Amniotic stem cell (primary cell): ENCODE results near the gene NEK11.
"Not testable (repeated sequence)": the region's sequence is repeated elsewhere in the genome, so short reads cannot be mapped to it uniquely, and the experiment has no call there.

Source experiments
- DNase-seq: peaks from one replicate; lab custom pipeline; 2025; lab: John Stamatoyannopoulos, UW

The NEK11 gene

GRCh38 chr3:131038326-131038725 is 11.6 kb downstream of the NEK11 start:
- no peak for DNase-seq

DNA sequence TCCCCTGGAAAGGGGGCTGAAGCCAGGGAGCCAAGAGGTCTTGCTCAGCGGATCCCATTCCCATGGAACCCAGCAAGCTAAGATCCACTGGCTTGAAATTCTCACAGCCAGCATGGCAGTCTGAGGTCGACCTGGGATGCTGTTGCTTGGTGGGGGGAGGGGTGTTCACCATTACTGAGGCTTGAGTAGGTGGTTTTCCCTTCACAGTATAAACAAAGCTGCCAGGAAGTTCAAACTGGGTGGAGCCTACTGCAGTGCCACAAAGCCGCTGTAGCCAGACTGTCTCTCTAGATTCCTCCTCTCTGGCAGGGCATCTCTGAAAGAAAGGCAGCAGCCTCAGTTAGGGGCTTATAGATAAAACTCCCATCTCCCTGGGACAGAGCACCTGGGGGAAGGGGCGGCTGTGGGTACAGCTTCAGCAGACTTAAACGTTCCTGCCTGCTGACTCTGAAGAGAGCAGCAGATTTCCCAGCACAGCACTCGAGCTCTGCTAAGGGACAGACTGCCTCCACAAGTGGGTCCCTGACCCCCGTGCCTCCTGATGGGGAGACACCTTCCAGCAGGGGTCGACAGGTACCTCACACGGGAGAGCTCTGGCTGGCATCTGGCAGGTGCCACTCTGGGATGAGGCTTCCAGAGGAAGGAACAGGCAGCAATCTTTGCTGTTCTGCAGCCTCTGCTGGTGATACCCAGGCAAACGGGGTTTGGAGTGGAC is 15.8 kb downstream of the NEK11 start:
- not testable (repeated sequence) for DNase-seq

DNA sequence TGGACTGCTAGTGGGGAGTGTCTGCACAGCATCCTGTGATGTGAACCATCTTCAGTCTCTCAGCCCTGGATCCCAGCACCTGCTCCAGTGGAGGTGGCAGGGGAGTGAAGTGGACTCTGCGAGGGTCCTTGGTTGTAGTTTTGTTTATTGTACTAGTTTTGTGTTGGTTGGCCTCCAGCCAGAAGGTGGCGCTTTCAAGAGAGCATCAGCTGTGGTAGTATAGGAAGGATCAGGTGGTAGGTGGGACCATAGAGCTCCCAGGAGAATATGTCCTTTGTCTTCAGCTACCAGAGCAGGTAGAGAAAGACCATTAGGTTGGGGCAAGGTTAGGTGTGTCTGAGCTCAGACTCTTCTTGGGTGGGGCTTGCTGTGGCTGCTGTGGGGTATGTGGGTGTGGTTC is 20.9 kb downstream of the NEK11 start:
- no peak for DNase-seq

DNA sequence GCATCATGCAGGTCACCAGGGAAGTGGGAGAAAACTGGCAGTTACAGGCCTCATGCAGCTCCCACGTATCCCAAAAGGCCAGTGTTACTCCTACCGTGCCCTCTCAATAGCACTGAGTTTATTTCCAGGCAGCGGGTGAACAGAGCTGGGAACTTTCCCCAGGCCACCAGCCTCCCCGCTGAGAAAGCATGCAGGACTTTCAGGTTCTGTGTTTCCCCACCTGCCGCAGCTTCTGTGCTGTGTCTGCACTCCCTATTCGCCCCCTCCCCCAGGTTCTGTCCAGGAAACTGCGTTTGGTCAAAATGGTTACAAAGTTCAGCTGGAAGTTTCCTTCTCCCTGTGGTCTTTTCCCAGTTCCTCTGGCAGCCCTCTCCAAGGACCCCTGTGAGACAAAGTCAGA is 21.4 kb downstream of the NEK11 start:
- no peak for DNase-seq

DNA sequence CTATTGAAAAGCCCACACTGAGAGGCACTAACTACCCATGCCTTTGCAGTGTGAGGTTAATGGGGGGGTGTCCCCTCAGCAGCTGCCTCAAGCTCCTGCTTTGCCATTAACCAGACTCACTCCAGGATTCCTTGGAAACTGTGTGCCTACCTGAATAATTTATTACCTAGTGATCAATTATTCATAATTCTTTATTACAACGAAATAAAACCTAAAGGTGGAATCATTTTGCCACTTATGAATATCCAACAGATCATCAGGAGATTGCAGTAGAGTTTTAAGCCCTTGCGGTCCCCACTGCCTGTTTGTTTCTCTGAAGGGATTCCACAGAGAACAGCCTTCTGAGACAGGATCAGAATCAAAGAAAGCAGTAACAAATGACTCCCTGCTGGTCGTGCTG is 23.3 kb downstream of the NEK11 start:
- DNase-seq: no peak

- DNase-seq: no peak
Observed at GRCh38 chr3:131053043-131053859, 26.6 kb downstream of the NEK11 start.

DNA sequence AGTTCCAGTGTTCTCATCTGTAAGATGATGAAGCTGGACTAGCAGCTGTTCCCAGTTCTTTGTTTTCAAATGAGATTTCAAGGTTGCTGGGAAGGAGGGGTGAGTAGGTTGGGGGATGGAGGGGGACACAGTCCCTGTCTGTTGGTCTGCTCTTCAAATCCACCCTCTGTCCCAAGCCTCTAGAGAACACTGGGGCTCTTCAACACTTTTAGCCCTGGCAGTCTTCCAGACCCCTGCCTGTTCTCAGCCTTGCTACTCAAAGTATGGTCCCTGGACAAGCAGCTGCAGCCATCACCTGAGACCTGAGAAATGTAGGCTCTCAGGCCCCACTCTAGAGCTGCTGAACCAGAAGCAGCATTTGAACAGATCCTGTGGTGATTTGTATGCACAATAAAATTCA is 41.3 kb downstream of the NEK11 start:
- no peak for DNase-seq

- no peak for DNase-seq
Observed at GRCh38 chr3:131072099-131072559, 45.5 kb downstream of the NEK11 start.

DNA sequence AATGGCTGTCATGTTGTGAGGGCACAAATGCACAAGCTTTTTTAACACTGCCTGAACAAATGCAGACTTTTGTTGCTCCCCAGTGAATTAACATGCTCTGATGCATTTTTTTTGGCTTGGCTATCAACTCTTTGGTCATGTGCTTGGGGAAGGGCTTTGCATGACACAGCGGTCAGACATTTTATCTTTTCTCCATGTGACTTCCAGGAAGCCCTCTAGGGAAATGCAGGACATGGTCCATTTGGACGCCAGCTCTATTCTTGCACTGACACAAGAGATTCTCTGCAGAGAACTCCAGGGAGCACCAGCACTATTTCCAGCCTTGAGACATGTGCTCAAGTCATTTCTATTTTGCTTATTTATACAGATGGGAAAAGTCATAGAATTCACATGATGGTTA is 46.2 kb downstream of the NEK11 start:
- DNase-seq: no peak

GRCh38 chr3:131075632-131076328 is 49.1 kb downstream of the NEK11 start:
- DNase-seq: no peak

DNA sequence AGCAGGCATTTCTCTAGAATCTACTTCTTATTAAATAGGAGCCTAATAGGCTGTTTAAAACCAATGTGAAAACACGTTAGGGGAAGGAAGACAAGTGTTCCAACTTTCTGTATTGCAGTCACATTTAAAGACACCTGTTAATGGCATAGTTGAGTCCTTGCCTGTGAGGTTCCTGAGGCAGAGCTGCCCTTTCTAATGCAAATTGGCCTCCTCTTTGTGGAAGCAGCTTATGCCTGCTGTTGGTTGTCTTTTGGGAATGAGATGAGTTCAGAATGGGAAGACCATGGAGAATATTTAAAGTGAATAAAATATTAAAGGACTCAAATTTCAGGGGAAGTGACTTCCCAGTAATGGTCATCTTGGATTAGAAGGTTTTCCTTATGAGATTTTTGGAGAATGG is 51.2 kb downstream of the NEK11 start:
- DNase-seq: no peak

GRCh38 chr3:131079086-131079485 is 52.4 kb downstream of the NEK11 start:
- no peak for DNase-seq

DNA sequence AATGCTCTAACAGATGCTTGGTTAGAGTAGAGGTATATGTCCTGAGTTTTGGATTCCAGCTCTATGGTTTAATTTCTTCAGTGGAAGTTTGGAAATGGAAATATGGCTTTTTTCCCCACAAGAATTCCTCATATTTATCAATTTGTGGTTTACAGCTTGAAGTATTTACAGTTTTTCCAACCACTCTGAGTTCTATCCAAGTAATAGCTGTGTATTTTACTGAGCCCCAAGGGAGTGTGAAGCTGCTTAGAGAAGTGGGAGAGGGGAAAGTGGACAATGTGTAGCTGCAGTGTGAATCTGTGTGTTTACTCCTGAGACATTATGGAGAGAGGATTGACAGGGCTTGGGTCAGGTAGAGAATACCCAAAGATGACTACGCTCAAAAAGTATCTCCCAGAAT is 54.5 kb downstream of the NEK11 start:
- DNase-seq: no peak

DNA sequence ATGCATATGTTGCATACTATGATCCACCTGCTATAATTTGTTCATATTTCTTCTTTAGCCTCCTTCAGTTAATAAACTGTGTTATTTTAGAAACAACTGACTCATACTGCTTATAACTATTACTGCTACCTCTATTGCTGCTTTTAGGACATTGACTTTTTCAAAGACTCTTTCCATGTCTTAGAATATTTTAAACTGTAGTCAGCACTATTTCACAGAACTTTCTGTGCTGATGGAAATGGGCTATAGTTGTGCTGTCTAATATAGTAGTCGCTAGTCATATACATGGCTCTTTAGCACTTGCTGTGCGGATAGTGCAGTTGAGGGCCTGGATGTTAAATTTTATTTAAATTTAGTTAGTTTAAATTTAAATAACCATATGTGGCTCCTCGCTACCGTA is 55.6 kb downstream of the NEK11 start:
- no peak for DNase-seq

GRCh38 chr3:131082871-131083863 is 56.5 kb downstream of the NEK11 start:
- DNase-seq: no peak

DNA sequence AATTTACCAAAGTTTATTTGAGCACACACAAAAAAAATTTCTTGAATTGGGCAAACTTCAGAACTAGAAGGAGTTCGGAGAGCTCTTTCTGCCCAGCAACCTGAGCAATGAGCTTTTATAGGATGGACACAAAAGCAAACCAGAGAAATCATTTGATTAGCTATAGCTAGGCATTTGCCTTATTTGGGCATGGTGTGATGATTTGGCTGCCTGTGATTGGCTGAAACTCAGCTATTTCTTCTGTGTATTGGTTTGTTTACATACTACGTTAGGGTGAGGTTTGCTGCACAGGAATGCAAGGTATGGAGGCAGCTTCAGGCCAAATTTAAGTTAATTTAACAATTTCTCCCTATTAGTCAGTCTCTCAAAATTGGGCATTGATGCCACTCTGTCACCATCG is 65.1 kb downstream of the NEK11 start:
- no peak for DNase-seq

GRCh38 chr3:131107637-131108433 is 81.2 kb downstream of the NEK11 start:
- no peak for DNase-seq

GRCh38 chr3:131109156-131109555 is 82.5 kb downstream of the NEK11 start:
- DNase-seq: no peak

DNA sequence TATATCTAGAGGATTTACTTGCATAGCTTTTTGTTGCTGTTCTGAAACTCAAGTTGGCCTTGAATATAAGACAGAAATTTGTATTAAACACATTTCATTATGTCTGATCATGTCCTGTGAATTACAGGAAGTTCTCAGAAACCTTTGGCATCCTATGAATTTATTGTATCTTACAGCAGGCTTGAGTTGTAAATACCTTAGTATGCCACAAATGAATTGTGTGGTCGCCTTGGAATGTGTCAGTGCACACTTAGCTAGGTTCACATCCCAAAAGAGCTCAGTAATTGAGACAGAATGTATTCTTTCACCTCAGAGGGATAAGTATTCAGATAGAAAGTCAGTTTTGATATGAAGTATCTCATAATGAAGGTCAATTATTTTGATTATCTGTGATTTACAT is 83.4 kb downstream of the NEK11 start:
- DNase-seq: no peak

DNA sequence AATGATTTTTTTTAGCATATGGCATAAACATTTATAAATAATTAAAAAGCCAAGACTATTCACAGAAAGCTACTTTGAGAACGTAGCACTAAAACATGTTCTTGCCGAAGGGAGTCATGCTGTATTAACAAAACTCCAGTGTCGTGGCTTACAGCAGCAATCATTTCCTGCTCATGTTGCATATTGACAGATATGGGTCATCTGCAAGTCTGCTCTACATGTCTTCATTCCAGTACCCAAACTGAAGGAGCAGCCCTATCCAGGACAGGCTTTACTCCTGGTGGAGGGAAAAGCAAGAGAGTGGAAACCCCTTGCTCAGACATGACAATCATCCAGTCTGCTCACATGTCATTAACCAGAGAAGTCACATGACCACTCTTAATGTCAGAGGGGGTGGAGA is 87.6 kb downstream of the NEK11 start:
- DNase-seq: no peak

DNA sequence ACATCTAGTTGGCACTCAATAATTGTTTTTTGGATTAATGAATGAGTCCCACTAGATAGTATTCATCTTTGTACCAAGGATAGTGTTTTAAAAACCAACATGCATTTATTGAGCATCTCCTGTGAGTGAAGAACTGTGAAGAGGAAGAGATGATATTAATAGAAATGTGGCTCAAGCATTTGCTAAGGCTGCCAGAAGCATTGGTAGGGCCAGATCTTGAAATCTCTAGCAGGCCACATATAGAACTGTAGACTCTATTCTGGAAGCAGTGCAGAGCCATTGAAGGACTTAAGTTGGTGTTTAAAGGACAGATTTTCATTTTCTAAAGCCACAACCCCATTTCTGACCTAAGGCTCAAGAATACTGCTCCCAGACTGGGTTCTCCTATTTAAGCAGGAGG is 99.0 kb downstream of the NEK11 start:
- DNase-seq: no peak
